OCI-LY7 (cell line): Measurements from ENCODE around the gene TRMT10C. TPM values are rescaled to one million over a fixed set of nuclear protein-coding genes. Genes with fewer than 3 reads are reported as not detected.

Source experiments
- Bru-seq: library from RNA; stranded (reverse); fragments of 400-500 nt; gene quantifications from one replicate; lab custom pipeline; 2021; lab: Mats Ljungman, UMichigan
- BruChase-seq, 2 experiments: library from RNA; stranded (reverse); fragments of 400-500 nt; gene quantifications; one replicate each; lab custom pipeline; 2021; lab: Mats Ljungman, UMichigan
- BruUV-seq: library from RNA; stranded (reverse); fragments of 400-500 nt; replicated peaks from 2 replicates; lab custom pipeline; 2021; lab: Mats Ljungman, UMichigan
- CTCF ChIA-PET: fragments of 300-600 bp; sonication (Branson Sonifier 250); formaldehyde crosslinking; loops from one replicate; lab custom pipeline; 2022; ENCODE audit warnings: antibody characterized with exemption; ENCODE audit not compliant: unreplicated experiment; lab: Charles Lee
- POLR2A ChIA-PET: fragments of 300-600 bp; sonication (Branson Sonifier 250); formaldehyde crosslinking; loops from one replicate; lab custom pipeline; 2022; ENCODE audit warnings: antibody characterized with exemption; lab: Charles Lee
- DNase-seq: peaks from one replicate; pipeline ENCODE4 v3.0.0-alpha.2; 2015; ENCODE audit warnings: low spot score
- H2AFZ ChIP-seq: fragments of 200-600 bp; sonication (generic), shearing (Covaris generic); 2 replicates; pipeline ENCODE4 v1.6.1; 2014; ENCODE audit warnings: mild to moderate bottlenecking, antibody characterized with exemption, low read length, moderate library complexity
- H3K27ac ChIP-seq: fragments of 200-600 bp; sonication (generic); 2 replicates; pipeline ENCODE4 v1.5.1; 2014; ENCODE audit warnings: mixed run types, low read depth, mild to moderate bottlenecking, moderate library complexity, low read length, inconsistent platforms; ENCODE audit not compliant: poor library complexity, severe bottlenecking
- H3K36me3 ChIP-seq: fragments of 200-600 bp; sonication (generic); 2 replicates; pipeline ENCODE4 v1.6.1; 2014; ENCODE audit warnings: mild to moderate bottlenecking, antibody characterized with exemption, low read length, moderate library complexity, mixed read lengths; ENCODE audit not compliant: insufficient read depth
- H3K4me1 ChIP-seq: fragments of 200-600 bp; sonication (generic); 2 replicates; pipeline ENCODE4 v1.5.1; 2014; ENCODE audit warnings: mild to moderate bottlenecking, low read length; ENCODE audit not compliant: insufficient read depth, poor library complexity, severe bottlenecking
- H3K4me2 ChIP-seq: fragments of 200-600 bp; sonication (generic); 2 replicates; pipeline ENCODE4 v1.6.1; 2014; ENCODE audit warnings: mild to moderate bottlenecking, low read length
- H3K4me3 ChIP-seq: fragments of 200-600 bp; sonication (generic); 2 replicates; pipeline ENCODE4 v1.5.1; 2014; ENCODE audit warnings: mild to moderate bottlenecking, low read depth, low read length; ENCODE audit not compliant: poor library complexity, severe bottlenecking
- H3K79me2 ChIP-seq: fragments of 200-600 bp; sonication (generic); 2 replicates; pipeline ENCODE4 v1.6.1; 2016; ENCODE audit warnings: low read depth, mild to moderate bottlenecking, low read length, moderate library complexity, mixed read lengths; ENCODE audit not compliant: insufficient read depth
- H3K9me2 ChIP-seq: fragments of 200-600 bp; sonication (generic); 2 replicates; pipeline ENCODE4 v1.6.1; 2016; ENCODE audit warnings: mild to moderate bottlenecking, low read length, mixed read lengths; ENCODE audit not compliant: insufficient read depth
- H3K9me3 ChIP-seq: fragments of 200-600 bp; sonication (generic); 2 replicates; pipeline ENCODE4 v1.6.1; 2014; ENCODE audit warnings: mild to moderate bottlenecking, mixed run types, low read length, mixed read lengths
- H4K20me1 ChIP-seq: fragments of 200-600 bp; sonication (generic); 2 replicates; pipeline ENCODE4 v1.6.1; 2014; ENCODE audit warnings: mild to moderate bottlenecking, antibody characterized with exemption, low read length, moderate library complexity, mixed read lengths; ENCODE audit not compliant: insufficient read depth
- CTCF ChIP-seq: fragments of 200-600 bp; sonication (generic); conservative IDR thresholded peaks from 2 replicates; pipeline ENCODE4 v1.5.1; 2014; ENCODE audit warnings: mild to moderate bottlenecking, antibody characterized with exemption, low read length, moderate library complexity, mixed read lengths
- EZH2phosphoT487 ChIP-seq: fragments of 200-600 bp; sonication (generic); IDR thresholded peaks from 2 replicates; pipeline ENCODE4 v1.6.1; 2018; ENCODE audit warnings: low read depth, borderline replicate concordance, mild to moderate bottlenecking, mixed run types, antibody characterized with exemption, low read length, moderate library complexity, mixed read lengths
- intact Hi-C: fragments of 100-400 bp; cut with micrococcal nuclease; formaldehyde crosslinking; loops from one replicate; pipeline ENCODE4 v1.10.0; 2022; ENCODE audit not compliant: unreplicated experiment
- long read RNA-seq: library from polyadenylated mRNA; stranded (forward); transcript quantifications from one replicate; pipeline ENCODE4 v2.0.0, GENCODE V29; 2022
- total RNA-seq, 2 experiments: library from RNA; depleted of rRNA in 1 of 2; stranded (reverse); fragments of >200 nt in 1 of 2; shearing (Covaris generic) in 1 of 2; gene quantifications; 2 replicates each; pipeline ENCODE4 v1.2.3, GENCODE V29; 2014 to 2022

The TRMT10C gene
- total RNA-seq (2014; rRNA removed; shearing (Covaris generic)) = 23.6 and 26.5 TPM in 2 replicates
- 25.6 and 29.1 TPM in 2 replicates for total RNA-seq (2022)
- percentile 94 among the genes with signal in this experiment for Bru-seq, nascent RNA
- percentile 69 among the genes with signal in this experiment for BruChase-seq, experiment 1, labeled RNA remaining after a 6-hour chase
- percentile 97 among the genes with signal in this experiment for BruChase-seq, experiment 2, labeled RNA remaining after a 2-hour chase
- long read RNA-seq, transcript TRMT10C-201 (2 exons, 1,819 nt) = major isoform, 67 of 67 reads
- long read RNA-seq, partial matches to known transcripts = 0 of 67 reads
- long read RNA-seq, other reads (novel, unspliced or antisense) = 0 of 67 reads

- ChIA-PET CTCF (interaction anchor here (0.6 kb wide), 1 partner anchor 112 kb away, joined by 3 read pairs; no protein-coding TSS in a partner anchor), POLR2A (interaction anchor here (0.6 to 4.8 kb wide), 7 partner anchors 12 to 800 kb away, joined by 3 to 26 read pairs (median 3); partner anchors contain the start of gene PCNP)
- TSS peak; percentile 76 for BruUV-seq
- H2AFZ ChIP-seq = peak within 1 kb of the TSS; percentile 66
- peak within 1 kb of the TSS; percentile 56 for H3K27ac ChIP-seq
- peaks cover 10% of the 10 kb centered on the region; the same call in 1 of the 2 replicates for H4K20me1 ChIP-seq
- peaks cover 24% of the 10 kb centered on the region for H3K4me1 ChIP-seq
- H3K9me2 ChIP-seq = no peaks in the 10 kb centered on the region
- H3K4me2 ChIP-seq = peak within 1 kb of the TSS; percentile 80
- no peak for TF ChIP-seq EZH2phosphoT487
- no peak for TF ChIP-seq CTCF
- DNase-seq = peak; percentile 95
- peaks cover 46% of the 10 kb centered on the region for H3K79me2 ChIP-seq
- intact Hi-C loops = loop anchor here (1.0 to 10.0 kb wide), 4 partner anchors 12 to 1157 kb away; partner anchors contain the start of genes LNP1, SENP7 and TOMM70
- H3K9me3 ChIP-seq = no peaks in the 10 kb centered on the region
- H3K4me3 ChIP-seq = peak within 1 kb of the TSS; percentile 97
- H3K36me3 ChIP-seq = peaks cover 36% of the 10 kb centered on the region
Measured at GRCh38 chr3:101561630-101562328, at the start of gene TRMT10C. Gene TRMT10C, plus strand, starts transcription at chr3:101561868. Its CDS starts 2,914 bp downstream, at chr3:101564782.

GRCh38 chr3:101512396-101512645 is 49.3 kb upstream of the TRMT10C start:
- POLR2A ChIA-PET = interaction anchor here (0.6 to 3.4 kb wide), 7 partner anchors 9 to 716 kb away, joined by 3 to 11 read pairs (median 3); partner anchors contain the start of gene PCNP
- Histone ChIP-seq H3K79me2 (peaks cover 17% of the 10 kb centered on the region), H3K36me3 (no peaks in the 10 kb centered on the region), H3K9me3 (no peaks in the 10 kb centered on the region), H2AFZ (peak overlapping the region; percentile 100), H3K9me2 (no peaks in the 10 kb centered on the region), H4K20me1 (no peaks in the 10 kb centered on the region), H3K4me1 (peaks cover 13% of the 10 kb centered on the region), H3K4me2 (peak overlapping the region; percentile 87), H3K4me3 (peak overlapping the region; percentile 85), H3K27ac (peak overlapping the region; percentile 64)
- CTCF ChIA-PET = interaction anchor here (1.1 kb wide), 1 partner anchor 10 kb away, joined by 4 read pairs; no protein-coding TSS in a partner anchor
- intact Hi-C loops = loop anchor here (2.0 kb wide), 2 partner anchors 48 to 164 kb away; partner anchors contain the start of genes TRMT10C and ZBTB11
- TF ChIP-seq EZH2phosphoT487 (no peak), CTCF (no peak)
- peak; percentile 31 for DNase-seq
- BruUV-seq = TSS peak; percentile 63
